ENCODE data around the gene UBE2E2.
"Not testable (repeated sequence)": the region's sequence is repeated elsewhere in the genome, so short reads cannot be mapped to it uniquely, and the experiment has no call there.

UBE2E2 gene
- long read RNA-seq, donor 1, partial matches to known transcripts = 23 of 24 reads
- long read RNA-seq, donor 1, other reads (novel, unspliced or antisense) = 0 of 24 reads
- long read RNA-seq, donor 2, partial matches to known transcripts = 13 of 13 reads
- long read RNA-seq, donor 2, other reads (novel, unspliced or antisense) = 0 of 13 reads
- long read RNA-seq, donor 3, partial matches to known transcripts = 9 of 9 reads
- long read RNA-seq, donor 3, other reads (novel, unspliced or antisense) = 0 of 9 reads
- long read RNA-seq, donor 4, partial matches to known transcripts = 9 of 9 reads
- long read RNA-seq, donor 4, other reads (novel, unspliced or antisense) = 0 of 9 reads
- long read RNA-seq, donor 5, partial matches to known transcripts = 21 of 22 reads
- long read RNA-seq, donor 5, other reads (novel, unspliced or antisense) = 0 of 22 reads
- long read RNA-seq, donor 6, partial matches to known transcripts = 10 of 12 reads
- long read RNA-seq, donor 6, other reads (novel, unspliced or antisense) = 0 of 12 reads
- long read RNA-seq, donor 7, partial matches to known transcripts = 36 of 36 reads
- long read RNA-seq, donor 7, other reads (novel, unspliced or antisense) = 0 of 36 reads
- long read RNA-seq, donor 8, partial matches to known transcripts = 54 of 54 reads
- long read RNA-seq, donor 8, other reads (novel, unspliced or antisense) = 0 of 54 reads

- DNase-seq = peak; percentile 89
Observed at GRCh38 chr3:23202921-23203707, at the start of gene UBE2E2. Gene UBE2E2, plus strand, starts transcription at chr3:23203327.

- DNase-seq = no peak
Observed at GRCh38 chr3:23153436-23153835, 49.7 kb upstream of the UBE2E2 start.

GRCh38 chr3:23157331-23157730 lies 45.8 kb upstream of the UBE2E2 start:
- no peak for DNase-seq

- no peak for DNase-seq
Observed at GRCh38 chr3:23159929-23160328, 43.2 kb upstream of the UBE2E2 start.

GRCh38 chr3:23161308-23161707 lies 41.8 kb upstream of the UBE2E2 start:
- DNase-seq = no peak

- DNase-seq = no peak
Observed at GRCh38 chr3:23161896-23162570, 41.1 kb upstream of the UBE2E2 start.

GRCh38 chr3:23162934-23163333 lies 40.2 kb upstream of the UBE2E2 start:
- DNase-seq = no peak

- no peak for DNase-seq
Observed at GRCh38 chr3:23164746-23165145, 38.4 kb upstream of the UBE2E2 start.

GRCh38 chr3:23165571-23165970 lies 37.6 kb upstream of the UBE2E2 start:
- no peak for DNase-seq

GRCh38 chr3:23166276-23166675 lies 36.9 kb upstream of the UBE2E2 start:
- no peak for DNase-seq

- DNase-seq = no peak
Observed at GRCh38 chr3:23166845-23167244, 36.3 kb upstream of the UBE2E2 start.

GRCh38 chr3:23169551-23169950 lies 33.6 kb upstream of the UBE2E2 start:
- DNase-seq = no peak

GRCh38 chr3:23170291-23170690 lies 32.8 kb upstream of the UBE2E2 start:
- no peak for DNase-seq

- DNase-seq = no peak
Observed at GRCh38 chr3:23172059-23172458, 31.1 kb upstream of the UBE2E2 start.

- DNase-seq = no peak
Observed at GRCh38 chr3:23174426-23175039, 28.6 kb upstream of the UBE2E2 start.

GRCh38 chr3:23175341-23176083 lies 27.6 kb upstream of the UBE2E2 start:
- no peak for DNase-seq

GRCh38 chr3:23176839-23177238 lies 26.3 kb upstream of the UBE2E2 start:
- DNase-seq = not testable (repeated sequence)

GRCh38 chr3:23182996-23183513 lies 20.1 kb upstream of the UBE2E2 start:
- DNase-seq = no peak

- no peak for DNase-seq
Observed at GRCh38 chr3:23183731-23184130, 19.4 kb upstream of the UBE2E2 start.

GRCh38 chr3:23185861-23186260 lies 17.3 kb upstream of the UBE2E2 start:
- no peak for DNase-seq

- no peak for DNase-seq
Observed at GRCh38 chr3:23189187-23189586, 13.9 kb upstream of the UBE2E2 start.

Measured in right kidney (tissue), 9 donors.